GM12878 (cell line): ENCODE measurements around the gene IGSF8. TPM values are rescaled to one million over a fixed set of nuclear protein-coding genes. Genes with fewer than 3 reads are reported as not detected.

Source experiments
- ATAC-seq: fragments of 200-7000 bp; cut with Tn5 transposase; 3 replicates; pipeline ENCODE4 v1.9.1; 2020; ENCODE audit warnings: mild to moderate bottlenecking, moderate library complexity
- BruUV-seq: library from RNA; stranded (reverse); fragments of 400-500 nt; replicated peaks from 2 replicates; lab custom pipeline; 2021; lab: Mats Ljungman, UMichigan
- CTCF ChIA-PET: fragments of 300-600 bp; sonication (Branson Sonifier 250); formaldehyde crosslinking; extraction: SDS; loops from one replicate; lab custom pipeline; 2021; ENCODE audit warnings: inconsistent platforms; lab: Yijun Ruan, JAX
- POLR2A ChIA-PET: fragments of 350-600 bp; formaldehyde crosslinking; extraction: SDS; loops from one replicate; lab custom pipeline; 2021; ENCODE audit warnings: inconsistent platforms; lab: Charles Lee
- RAD21 ChIA-PET: fragments of 300-600 bp; sonication (Branson Sonifier 250); formaldehyde crosslinking; loops from one replicate; lab custom pipeline; 2023; ENCODE audit warnings: antibody characterized with exemption; ENCODE audit not compliant: unreplicated experiment; lab: Charles Lee
- SMC1A ChIA-PET: fragments of 300-600 bp; sonication (Branson Sonifier 250); formaldehyde crosslinking; loops from one replicate; lab custom pipeline; 2023; ENCODE audit not compliant: unreplicated experiment, uncharacterized antibody; lab: Charles Lee
- DNase-seq: peaks from one replicate; pipeline ENCODE4 v3.0.0-alpha.2; 2011; ENCODE audit warnings: low read depth, low spot score
- FAIRE-seq: peaks from 3 replicates; lab custom pipeline; 2011; peaks lifted over from hg19 to GRCh38; lab: Jason Lieb, UNC
- H2AFZ ChIP-seq: 2 replicates; pipeline ENCODE4 v1.6.0; 2011; ENCODE audit warnings: low read depth, low read length, control low read depth; ENCODE audit not compliant: control insufficient read depth
- H3K27ac ChIP-seq: 2 replicates; pipeline ENCODE4 v1.5.1; 2011; ENCODE audit warnings: control low read depth; ENCODE audit not compliant: control insufficient read depth, insufficient read depth
- H3K27me3 ChIP-seq, 2 experiments: replicated peaks in 1 of 2; 2 replicates each; pipeline versions ENCODE4 v1.6.0 to v1.6.1; 2011; ENCODE audit warnings: low read length in 1 of 2; ENCODE audit not compliant: control insufficient read depth in 2 of 2, insufficient read depth in 2 of 2
- H3K36me3 ChIP-seq, 2 experiments: 2 replicates each; pipeline ENCODE4 v1.5.1; 2011; ENCODE audit warnings: low read length in 1 of 2; ENCODE audit not compliant: control insufficient read depth in 2 of 2, insufficient read depth in 2 of 2
- H3K4me1 ChIP-seq: 2 replicates; pipeline ENCODE4 v1.6.1; 2011; ENCODE audit warnings: mild to moderate bottlenecking, low read length, moderate library complexity, mixed read lengths; ENCODE audit not compliant: control insufficient read depth, insufficient read depth
- H3K4me2 ChIP-seq: 2 replicates; pipeline ENCODE4 v1.6.0; 2011; ENCODE audit warnings: control low read depth; ENCODE audit not compliant: control insufficient read depth, insufficient read depth
- H3K4me3 ChIP-seq: fragments of 200-600 bp; sonication (generic); 2 replicates; pipeline ENCODE4 v1.5.1; 2016
- H3K79me2 ChIP-seq: 2 replicates; pipeline ENCODE4 v1.6.0; 2011; ENCODE audit warnings: low read length; ENCODE audit not compliant: control insufficient read depth, insufficient read depth
- H3K9ac ChIP-seq: 2 replicates; pipeline ENCODE4 v1.8.0; 2011; ENCODE audit warnings: low read length, control low read depth, mixed read lengths; ENCODE audit not compliant: control insufficient read depth, insufficient read depth
- H3K9me3 ChIP-seq: replicated peaks from 3 replicates; pipeline ENCODE4 v1.5.1; 2011; ENCODE audit warnings: mild to moderate bottlenecking, low read length; ENCODE audit not compliant: control insufficient read depth, insufficient read depth
- H4K20me1 ChIP-seq: 2 replicates; pipeline ENCODE4 v1.6.0; 2011; ENCODE audit not compliant: control insufficient read depth, insufficient read depth
- E4F1 ChIP-seq: fragments of 450-650 bp; IDR thresholded peaks from 2 replicates; pipeline ENCODE4 v1.6.1; 2018; ENCODE audit warnings: borderline replicate concordance, mild to moderate bottlenecking; ENCODE audit not compliant: partially characterized antibody
- EP300 ChIP-seq, 2 experiments: fragments of 150-350 bp in 1 of 2; IDR thresholded peaks; 2 replicates each; pipeline ENCODE4 v1.6.1; 2011 to 2012; ENCODE audit warnings: low read depth in 2 of 2, low read length in 2 of 2, borderline replicate concordance in 1 of 2, improper control_type of control experiment in 1 of 2, inconsistent platforms in 1 of 2; ENCODE audit not compliant: control insufficient read depth in 1 of 2
- IRF4 ChIP-seq: IDR thresholded peaks from 2 replicates; pipeline ENCODE4 v1.6.1; 2011; ENCODE audit warnings: low read depth, low read length
- JUND ChIP-seq: IDR thresholded peaks from 2 replicates; pipeline ENCODE4 v1.6.1; 2012; ENCODE audit warnings: low read depth, mild to moderate bottlenecking, low read length, improper control_type of control experiment, moderate library complexity
- MEF2B ChIP-seq: fragments of 450-650 bp; IDR thresholded peaks from 2 replicates; pipeline ENCODE4 v1.6.1; 2018; ENCODE audit warnings: mild to moderate bottlenecking, moderate library complexity; ENCODE audit not compliant: partially characterized antibody, poor library complexity, severe bottlenecking
- MTA2 ChIP-seq: fragments of 450-650 bp; IDR thresholded peaks from 2 replicates; pipeline ENCODE4 v1.6.1; 2016; ENCODE audit warnings: low read depth, mild to moderate bottlenecking, moderate library complexity
- POLR2A ChIP-seq: IDR thresholded peaks from 2 replicates; pipeline ENCODE4 v1.6.1; 2011; ENCODE audit warnings: low read depth, mild to moderate bottlenecking, low read length
- RAD51 ChIP-seq: fragments of 450-650 bp; IDR thresholded peaks from 2 replicates; pipeline ENCODE4 v1.6.1; 2016; ENCODE audit warnings: moderate library complexity, mild to moderate bottlenecking, inconsistent platforms
- RELB ChIP-seq: fragments of 450-650 bp; IDR thresholded peaks from 2 replicates; pipeline ENCODE4 v1.6.1; 2017; ENCODE audit warnings: low read depth, mild to moderate bottlenecking, moderate library complexity
- SUPT20H ChIP-seq: IDR thresholded peaks from 2 replicates; pipeline ENCODE4 v1.6.1; 2011; ENCODE audit warnings: low read depth, mild to moderate bottlenecking, low read length, moderate library complexity, borderline replicate concordance; ENCODE audit not compliant: control insufficient read depth
- ZNF592 ChIP-seq: fragments of 450-650 bp; IDR thresholded peaks from 2 replicates; pipeline ENCODE4 v1.6.1; 2017; ENCODE audit warnings: mild to moderate bottlenecking, moderate library complexity
- WGBS: methylation state at CpG from one replicate; pipeline ENCODE4 v1.1.6; 2016; ENCODE audit warnings: low lambda C conversion rate; ENCODE audit not compliant: insufficient replicate concordance, insufficient coverage; ENCODE audit errors: missing lambda C conversion rate; 5-methylcytosine and 5-hydroxymethylcytosine counted together
- in situ Hi-C: fragments of 300-500 bp; cut with MboI; formaldehyde crosslinking; loops from 9 replicates; pipeline ENCODE4 v1.14.3; 2018; ENCODE audit warnings: mixed read lengths
- intact Hi-C: fragments of 100-400 bp; cut with micrococcal nuclease; formaldehyde crosslinking; loops from one replicate; pipeline ENCODE4 v1.14.2; 2022; ENCODE audit not compliant: unreplicated experiment
- polyA plus RNA-seq, 11 experiments: library from polyadenylated mRNA; depleted of rRNA in 4 of 11; unstranded in 6 of 11; stranded (reverse) in 5 of 11; fragments of >200 nt; fragmentation: Nextera tagmentation in 4 of 11; fragmentation: Illumina TruSeq in 1 of 11; extraction: Ambion mirVana in 4 of 11; extraction: Trizol in 1 of 11; gene quantifications; 1 replicate in 1 of 11; 2 replicates in 10 of 11; pipeline versions ENCODE4 v1.2.1 to v1.2.3, GENCODE V29; 2011 to 2016; ENCODE audit warnings: inconsistent platforms in 2 of 11, missing spikeins in 2 of 11, low read depth in 1 of 11
- total RNA-seq, 4 experiments: library from RNA; depleted of rRNA in 3 of 4; stranded (reverse); fragments of >200 nt in 3 of 4; fragmentation: Illumina TruSeq in 1 of 4; extraction: Trizol in 1 of 4; gene quantifications; 2 replicates each; pipeline versions ENCODE4 v1.2.1 to v1.2.3, GENCODE V29; 2013 to 2021

IGSF8 gene
- total and polyA plus RNA-seq, 10 of the 15 experiments (the other 5 are each of a cell fraction or from before 2014, with no cell fraction given): 0.64 to 24.7 (median 13.9) TPM

- Histone ChIP-seq H3K27ac (no peak overlapping the region), H3K4me3 (no peak overlapping the region), H3K36me3 (no peaks in the 10 kb centered on the region), H3K4me1 (no peaks in the 10 kb centered on the region), H2AFZ (no peak overlapping the region), H3K9ac (no peak overlapping the region), H3K79me2 (no peaks in the 10 kb centered on the region), H3K4me2 (no peak overlapping the region), H3K27me3 (peaks cover 0 to 5% of the 10 kb centered on the region in 2 experiments; a peak in 2 of 4 replicates), H3K9me3 (no peaks in the 10 kb centered on the region), H4K20me1 (0 out of 2 replicates have a peak, but pooled peaks cover 3% of the 10 kb centered on the region)
- in situ Hi-C loops: no loop called here
- POLR2A ChIA-PET: no interaction called here
- WGBS: 35% methylated on average over 8 of the region's 8 CpGs
- BruUV-seq: no TSS peak
- SMC1A ChIA-PET: no interaction called here
- ATAC-seq (no peak), DNase-seq (no peak), FAIRE-seq (no peak)
- RAD21 ChIA-PET: no interaction called here
- no peak for TF ChIP-seq JUND
- TF ChIP-seq MTA2: no peak
- no peak for TF ChIP-seq E4F1
- no peak for TF ChIP-seq EP300 (IDR thresholded peaks at IDR 0.05; ENCODE audit: borderline replicate concordance in 1 of 2, control insufficient read depth in 1 of 2, low read depth in 2 of 2, low read length in 2 of 2)
- TF ChIP-seq IRF4: no peak
- no peak for TF ChIP-seq RAD51
- TF ChIP-seq MEF2B: no peak
- TF ChIP-seq POLR2A: no peak
- TF ChIP-seq ZNF592: no peak
- TF ChIP-seq RELB: no peak
- TF ChIP-seq SUPT20H: no peak
- intact Hi-C loops: no loop called here
- CTCF ChIA-PET: no interaction called here
Measured at GRCh38 chr1:160113407-160113806, 15.0 kb upstream of the IGSF8 start.
